Measurements from ENCODE around the gene DIPK1A. TPM values are rescaled to one million over a fixed set of nuclear protein-coding genes. Genes with fewer than 3 reads are reported as not detected.

Gene DIPK1A
- total and polyA plus RNA-seq, 9 donors, result 4.7 to 15.4 (median 8.6) TPM

GRCh38 chr1:92970990-92971689 is 9.9 kb upstream of the DIPK1A start:
- WGBS, 3 donors, result 67 to 75% (median 74%) methylated on average over 7 of the region's 7 CpGs
- Histone ChIP-seq H3K27ac (no peak overlapping the region), H3K27me3 (no peaks in the 10 kb centered on the region), H3K36me3 (no peaks in the 10 kb centered on the region), H3K9me3 (no peaks in the 10 kb centered on the region), H3K4me3 (no peak overlapping the region), H3K4me1 (ENCODE audit: insufficient read depth) (no peaks in the 10 kb centered on the region)
- DNase-seq, result no peak
- intact Hi-C loops (cut with DNase I), result no loop called here
- TF ChIP-seq EP300 (IDR thresholded peaks at IDR 0.05), result no peak
- TF ChIP-seq CTCF (IDR thresholded peaks at IDR 0.05), result no peak
- no peak for TF ChIP-seq POLR2A (IDR thresholded peaks at IDR 0.05)

DNA sequence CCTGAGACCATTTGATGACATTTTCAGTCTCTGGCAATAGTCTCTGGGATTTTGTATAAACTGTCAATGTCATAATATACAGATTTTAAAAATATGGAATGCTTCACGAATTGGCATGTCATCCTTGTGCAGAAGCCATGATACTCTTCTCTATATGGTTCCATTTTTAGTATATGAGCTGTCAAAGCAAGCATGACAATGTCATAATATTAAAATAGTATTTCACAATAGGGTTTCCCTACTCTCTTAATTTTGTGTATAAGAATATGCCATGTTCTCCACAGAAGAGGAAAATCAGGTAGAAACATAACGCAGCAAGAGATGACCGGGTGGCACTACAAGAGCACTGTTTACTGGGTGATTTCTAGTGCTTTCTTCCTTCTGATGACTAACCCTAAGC is 8.3 kb upstream of the DIPK1A start:
- TF ChIP-seq CTCF (IDR thresholded peaks at IDR 0.05), result no peak
- TF ChIP-seq EP300 (IDR thresholded peaks at IDR 0.05), result no peak
- no peak for TF ChIP-seq POLR2A (IDR thresholded peaks at IDR 0.05)
- intact Hi-C loops (cut with DNase I), result loop anchor here in 1 of 4 donors (10.0 kb wide), 1 partner anchor 115 kb away; no protein-coding TSS in a partner anchor
- H3K27ac ChIP-seq, result no peak overlapping the region

DNA sequence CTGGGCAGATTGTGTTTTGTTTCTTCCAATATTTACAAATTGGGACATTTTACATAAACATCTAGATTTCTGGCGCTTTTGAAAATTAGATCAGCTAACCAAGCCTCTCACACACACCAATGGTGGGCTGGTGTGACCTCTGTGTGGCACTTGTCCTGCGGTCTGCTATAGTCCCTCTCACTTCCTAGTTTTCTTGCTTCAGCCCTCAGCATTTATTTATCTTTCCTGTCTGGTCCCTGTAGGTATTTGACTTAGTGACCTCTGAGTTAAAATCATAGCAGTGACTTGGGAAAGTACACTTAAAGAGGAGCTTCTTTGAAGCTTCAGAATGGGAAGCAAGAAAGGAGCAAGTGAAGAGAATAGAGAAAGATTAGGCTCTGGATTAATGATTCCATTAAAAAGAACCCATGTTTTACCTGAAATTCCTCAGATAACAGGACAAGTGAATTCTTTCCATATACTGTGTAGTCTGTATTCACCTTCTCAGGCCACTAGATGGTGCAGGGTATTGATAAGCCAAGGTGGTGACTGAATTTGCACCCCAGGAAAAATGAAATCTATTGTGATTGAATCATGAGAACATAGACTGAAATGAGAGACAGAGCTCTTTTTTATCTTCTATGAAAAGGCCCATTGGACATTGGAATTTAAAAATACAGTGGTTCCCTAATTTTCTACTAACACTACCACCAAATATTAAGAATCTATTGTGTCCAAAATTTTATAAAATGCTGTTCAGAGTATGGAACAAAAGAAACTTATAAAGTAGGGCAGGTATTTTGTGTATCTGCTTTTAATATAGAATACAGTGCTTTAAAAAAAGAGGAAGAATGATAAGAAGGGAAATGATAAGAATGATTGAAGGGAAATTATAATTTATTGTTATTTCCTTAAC is 7.1 kb upstream of the DIPK1A start:
- H3K9me3 ChIP-seq, result no peaks in the 10 kb centered on the region
- no peaks in the 10 kb centered on the region for H3K27me3 ChIP-seq
- WGBS, 3 donors, result 58 to 65% (median 62%) methylated on average over 2 of the region's 2 CpGs
- intact Hi-C loops (cut with DNase I), result loop anchor here in 1 of 4 donors (10.0 kb wide), 1 partner anchor 114 kb away; no protein-coding TSS in a partner anchor
- no peak overlapping the region for H3K27ac ChIP-seq
- H3K4me1 ChIP-seq (ENCODE audit: insufficient read depth), result no peaks in the 10 kb centered on the region
- H3K36me3 ChIP-seq, result no peaks in the 10 kb centered on the region
- no peak overlapping the region for H3K4me3 ChIP-seq
- no peak for DNase-seq
- TF ChIP-seq EP300 (IDR thresholded peaks at IDR 0.05) (no peak), POLR2A (IDR thresholded peaks at IDR 0.05) (no peak), CTCF (IDR thresholded peaks at IDR 0.05) (no peak)

More for the DNA sequence above, 8.3 kb upstream of the DIPK1A start:
- 86 to 89% (median 88%) methylated on average over 3 of the region's 3 CpGs for WGBS, 3 donors
- H3K27me3 ChIP-seq, result no peaks in the 10 kb centered on the region
- H3K4me1 ChIP-seq (ENCODE audit: insufficient read depth), result no peaks in the 10 kb centered on the region
- H3K4me3 ChIP-seq, result no peak overlapping the region
- no peak for DNase-seq
- H3K9me3 ChIP-seq, result no peaks in the 10 kb centered on the region
- no peaks in the 10 kb centered on the region for H3K36me3 ChIP-seq

DNA sequence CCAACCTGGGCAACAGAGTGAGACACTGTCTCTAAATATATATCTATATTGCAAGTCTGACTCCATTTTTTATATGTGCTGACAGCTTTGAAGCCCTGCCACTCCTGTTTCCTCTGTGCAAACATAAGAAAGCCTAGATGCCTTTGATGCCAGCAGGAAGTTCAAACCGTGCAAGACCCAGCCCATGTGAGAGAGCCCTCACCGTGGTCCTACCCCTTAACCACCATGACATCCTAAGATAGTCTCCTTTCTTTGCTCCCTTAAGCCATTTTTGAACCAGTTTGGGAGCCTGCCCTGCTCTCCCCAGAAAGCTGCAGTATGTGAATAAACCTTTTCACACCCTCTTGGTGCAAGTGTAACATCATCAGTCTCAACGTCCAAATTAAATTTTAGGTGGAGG is 3.7 kb upstream of the DIPK1A start:
- no peak overlapping the region for H3K4me3 ChIP-seq
- no peaks in the 10 kb centered on the region for H3K27me3 ChIP-seq
- no peak for DNase-seq
- no peak overlapping the region for H3K27ac ChIP-seq
- no peaks in the 10 kb centered on the region for H3K4me1 ChIP-seq (ENCODE audit: insufficient read depth)
- no peak for TF ChIP-seq CTCF (IDR thresholded peaks at IDR 0.05)
- no peak for TF ChIP-seq EP300 (IDR thresholded peaks at IDR 0.05)
- no peak for TF ChIP-seq POLR2A (IDR thresholded peaks at IDR 0.05)
- 63 to 80% (median 67%) methylated on average over 3 of the region's 3 CpGs for WGBS, 3 donors
- no peaks in the 10 kb centered on the region for H3K36me3 ChIP-seq
- intact Hi-C loops (cut with DNase I), result loop anchor here in 2 of 4 donors (5.0 to 10.0 kb wide), 2 partner anchors 108 to 110 kb away; no protein-coding TSS in a partner anchor
- H3K9me3 ChIP-seq, result no peaks in the 10 kb centered on the region
